HepG2 (cell line): ENCODE results near the gene PTMA. TPM values are rescaled to one million over a fixed set of nuclear protein-coding genes. Genes with fewer than 3 reads are reported as not detected.

Experiments used
- ATF1 ChIP-seq: IDR thresholded peaks from 2 replicates; pipeline ENCODE4 v1.6.1; 2016; ENCODE audit warnings: mild to moderate bottlenecking, control low read depth
- HBP1 ChIP-seq: IDR thresholded peaks from 2 replicates; pipeline ENCODE4 v1.6.1; 2016; ENCODE audit warnings: low read depth, control low read depth
- HMGXB4 ChIP-seq, 2 experiments: sonication (generic) in 1 of 2; formaldehyde crosslinking in 1 of 2; IDR thresholded peaks; 2 replicates each; pipeline versions ENCODE4 v1.4.0 to v1.6.1; 2018 to 2020; ENCODE audit warnings: missing genetic modification reagents in 2 of 2, borderline replicate concordance in 1 of 2, low read depth in 1 of 2, mild to moderate bottlenecking in 1 of 2, missing biosample characterization in 1 of 2
- MXI1 ChIP-seq: IDR thresholded peaks from 3 replicates; pipeline ENCODE4 v1.6.1; 2012; ENCODE audit warnings: low read depth, low read length, inconsistent platforms, borderline replicate concordance
- NFYC ChIP-seq: IDR thresholded peaks from 2 replicates; pipeline ENCODE4 v1.6.1; 2016; ENCODE audit warnings: missing genetic modification reagents, missing compliant biosample characterization
- NR0B2 ChIP-seq: sonication (generic); formaldehyde crosslinking; IDR thresholded peaks from 2 replicates; pipeline ENCODE4 v1.4.0; 2020; ENCODE audit warnings: mild to moderate bottlenecking, missing genetic modification reagents
- PREB ChIP-seq: sonication (generic); formaldehyde crosslinking; IDR thresholded peaks from 2 replicates; pipeline ENCODE4 v1.4.0; 2020; ENCODE audit warnings: missing genetic modification reagents
- RBAK ChIP-seq: sonication (generic); formaldehyde crosslinking; IDR thresholded peaks from 2 replicates; pipeline ENCODE4 v1.5.1; 2020; ENCODE audit warnings: mild to moderate bottlenecking, missing genetic modification reagents
- RFX5 ChIP-seq: IDR thresholded peaks from 2 replicates; pipeline ENCODE4 v1.6.1; 2011; ENCODE audit warnings: low read depth, low read length, improper control_type of control experiment
- SP4 ChIP-seq: sonication (generic); formaldehyde crosslinking; IDR thresholded peaks from 2 replicates; pipeline ENCODE4 v1.8.1; 2023; ENCODE audit warnings: mild to moderate bottlenecking, missing genetic modification reagents
- THAP8 ChIP-seq: sonication (generic); formaldehyde crosslinking; IDR thresholded peaks from 2 replicates; pipeline ENCODE4 v1.5.1; 2020; ENCODE audit warnings: missing genetic modification reagents, mild to moderate bottlenecking, borderline replicate concordance
- TRAFD1 ChIP-seq: sonication (generic); formaldehyde crosslinking; IDR thresholded peaks from 2 replicates; pipeline ENCODE4 v1.5.1; 2020; ENCODE audit warnings: missing genetic modification reagents, mild to moderate bottlenecking, borderline replicate concordance
- TRIM24 ChIP-seq: sonication (generic); formaldehyde crosslinking; IDR thresholded peaks from 2 replicates; pipeline ENCODE4 v1.8.0; 2022; ENCODE audit warnings: mild to moderate bottlenecking, missing genetic modification reagents
- ZBTB37 ChIP-seq: sonication (generic); formaldehyde crosslinking; IDR thresholded peaks from 2 replicates; pipeline ENCODE4 v1.4.0; 2020; ENCODE audit warnings: mild to moderate bottlenecking, missing genetic modification reagents
- ZFP37 ChIP-seq: sonication (generic); formaldehyde crosslinking; IDR thresholded peaks from 2 replicates; pipeline ENCODE4 v1.4.0; 2020; ENCODE audit warnings: missing genetic modification reagents, borderline replicate concordance
- ZFYVE20 ChIP-seq: sonication (generic); formaldehyde crosslinking; IDR thresholded peaks from 2 replicates; pipeline ENCODE4 v1.8.0; 2023; ENCODE audit warnings: low read depth, mild to moderate bottlenecking, moderate library complexity, missing genetic modification reagents, borderline replicate concordance
- ZNF576 ChIP-seq: sonication (generic); formaldehyde crosslinking; IDR thresholded peaks from 2 replicates; pipeline ENCODE4 v1.4.0; 2020; ENCODE audit warnings: mild to moderate bottlenecking, missing genetic modification reagents
- ZNF737 ChIP-seq: sonication (generic); formaldehyde crosslinking; IDR thresholded peaks from 2 replicates; pipeline ENCODE4 v1.5.0; 2020; ENCODE audit warnings: missing genetic modification reagents, mild to moderate bottlenecking, borderline replicate concordance
- polyA plus RNA-seq, 8 experiments: library from polyadenylated mRNA; depleted of rRNA in 3 of 8; stranded (reverse) in 7 of 8; unstranded in 1 of 8; fragments of >200 nt; fragmentation: Illumina TruSeq in 4 of 8; extraction: Trizol in 4 of 8; gene quantifications; 2 replicates each; pipeline versions ENCODE4 v1.2.1 to v1.2.3, GENCODE V29; 2011 to 2016; ENCODE audit warnings: low read depth in 4 of 8, missing spikeins in 1 of 8, mixed read lengths in 1 of 8; ENCODE audit not compliant: insufficient read depth in 1 of 8
- total RNA-seq, 5 experiments: library from RNA; depleted of rRNA; stranded (reverse); fragments of >200 nt; fragmentation: Illumina TruSeq; extraction: Trizol; gene quantifications; 2 replicates each; pipeline ENCODE4 v1.2.3, GENCODE V29; 2016; ENCODE audit warnings: low read depth in 1 of 5

Gene PTMA
- total and polyA plus RNA-seq, 2 of the 13 experiments (the other 11 are each of a cell fraction or from before 2014, with no cell fraction given): 190 to 1,086 TPM

GRCh38 chr2:231701456-231702373 lies 6.6 kb upstream of the PTMA start (continued):
- TF ChIP-seq ZBTB37 (CRISPR knock-in tag): no peak
- no peak for TF ChIP-seq NFYC (CRISPR knock-in tag)
- 0 out of 2 replicates have a peak, but pooled peaks have one; percentile 78 for TF ChIP-seq ZNF737 (CRISPR knock-in tag)
- no peak for TF ChIP-seq TRIM24
- no peak for TF ChIP-seq PREB (CRISPR knock-in tag)
- no peak for TF ChIP-seq THAP8 (CRISPR knock-in tag)
- no peak for TF ChIP-seq RBAK
- no peak for TF ChIP-seq HBP1
- TF ChIP-seq NR0B2 (CRISPR knock-in tag): no peak
- TF ChIP-seq ZFYVE20 (CRISPR knock-in tag): no peak
- peak; percentile 49; the same call in 1 of the 2 replicates for TF ChIP-seq ZFP37
- TF ChIP-seq TRAFD1 (CRISPR knock-in tag): no peak
- TF ChIP-seq HMGXB4 (CRISPR knock-in tag; IDR thresholded peaks at IDR 0.05; ENCODE audit: borderline replicate concordance in 1 of 2, low read depth in 1 of 2): peak in 1 of 2 experiments; percentile 50; a peak in 1 of 4 replicates
- TF ChIP-seq RFX5: no peak
- TF ChIP-seq ZNF576 (CRISPR knock-in tag): 0 out of 2 replicates have a peak, but pooled peaks have one; percentile 11
- TF ChIP-seq MXI1: no peak
- peak; percentile 75; the same call in 1 of the 2 replicates for TF ChIP-seq SP4
- no peak for TF ChIP-seq ATF1 (CRISPR knock-in tag)
